HG03378 (cell line): ENCODE measurements around the gene FMO3.

Experiments
- ATAC-seq: cut with Tn5 transposase; IDR thresholded peaks from one replicate; pipeline ENCODE4 v1.9.1; 2021; ENCODE audit warnings: mild to moderate bottlenecking, moderate library complexity; ENCODE audit not compliant: unreplicated experiment

Gene FMO3

GRCh38 chr1:171115280-171115897 lies 24.7 kb downstream of the FMO3 start:
- no peak for ATAC-seq

DNA sequence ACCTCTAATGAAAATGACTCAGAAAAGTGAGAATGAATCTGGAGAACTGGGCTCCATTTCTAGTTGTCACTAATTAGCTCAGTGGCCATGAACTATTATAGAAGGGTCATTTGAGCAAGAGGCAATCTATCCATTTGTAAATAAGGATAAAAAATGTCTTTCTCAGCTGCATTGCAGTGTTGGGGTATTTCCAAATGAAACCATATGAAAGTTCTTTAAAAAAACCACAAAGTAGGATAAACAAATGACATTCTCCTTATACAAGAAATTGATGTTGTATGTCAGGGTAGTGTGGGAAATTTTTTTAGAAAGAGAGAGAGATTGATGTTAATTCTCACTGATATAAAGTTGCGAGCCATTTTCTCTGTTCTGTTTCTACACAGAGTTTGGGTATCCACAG lies 26.0 kb downstream of the FMO3 start:
- ATAC-seq = no peak

DNA sequence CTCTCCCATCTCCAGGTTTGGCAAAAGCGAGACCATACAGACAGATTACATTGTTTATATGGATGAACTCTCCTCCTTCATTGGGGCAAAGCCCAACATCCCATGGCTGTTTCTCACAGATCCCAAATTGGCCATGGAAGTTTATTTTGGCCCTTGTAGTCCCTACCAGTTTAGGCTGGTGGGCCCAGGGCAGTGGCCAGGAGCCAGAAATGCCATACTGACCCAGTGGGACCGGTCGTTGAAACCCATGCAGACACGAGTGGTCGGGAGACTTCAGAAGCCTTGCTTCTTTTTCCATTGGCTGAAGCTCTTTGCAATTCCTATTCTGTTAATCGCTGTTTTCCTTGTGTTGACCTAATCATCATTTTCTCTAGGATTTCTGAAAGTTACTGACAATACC lies 26.4 kb downstream of the FMO3 start:
- ATAC-seq = no peak

DNA sequence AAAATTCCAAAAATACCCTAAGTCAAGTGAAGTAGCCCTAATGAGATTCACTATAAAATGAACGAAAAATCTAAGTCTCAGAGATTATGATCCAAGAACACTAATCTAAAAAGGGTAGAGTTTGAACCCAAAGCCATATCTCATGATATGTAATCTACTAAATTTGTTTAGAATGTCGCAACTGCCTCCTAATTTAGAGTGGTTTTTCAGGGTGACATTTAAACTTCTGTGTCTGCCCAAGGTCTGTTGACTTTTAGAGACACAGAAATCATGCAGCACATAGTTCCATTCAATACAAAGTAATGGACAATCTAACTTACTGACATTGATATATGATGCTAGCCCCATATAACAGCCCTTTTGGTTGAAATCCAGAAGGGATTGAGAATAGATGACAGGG lies 28.9 kb downstream of the FMO3 start:
- ATAC-seq = no peak

- ATAC-seq = no peak
Observed at GRCh38 chr1:171122299-171122698, 31.6 kb downstream of the FMO3 start.

- ATAC-seq = no peak
Observed at GRCh38 chr1:171122893-171123292, 32.2 kb downstream of the FMO3 start.

GRCh38 chr1:171126504-171126903 lies 35.8 kb downstream of the FMO3 start:
- ATAC-seq = no peak

DNA sequence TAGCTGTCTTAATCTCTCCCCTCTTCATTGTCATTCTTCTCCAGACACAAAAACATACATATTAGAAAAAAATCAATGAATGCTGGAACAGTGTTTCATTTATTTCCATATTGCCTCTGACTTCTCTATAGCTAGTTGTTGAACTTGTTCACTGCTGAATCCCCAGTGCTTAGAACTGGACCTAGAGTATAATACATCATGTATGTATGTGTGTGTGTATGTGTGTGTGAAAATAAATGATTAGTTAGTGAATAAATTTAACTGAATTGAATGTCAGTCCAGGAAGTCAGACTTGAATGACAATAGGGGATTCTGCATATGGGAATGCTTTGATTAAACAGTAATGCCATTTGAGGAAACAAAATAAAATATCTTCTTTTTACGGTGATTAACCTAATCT lies 36.4 kb downstream of the FMO3 start:
- ATAC-seq = no peak

GRCh38 chr1:171127501-171127900 lies 36.8 kb downstream of the FMO3 start:
- ATAC-seq = no peak

- no peak for ATAC-seq
Observed at GRCh38 chr1:171128463-171128862, 37.8 kb downstream of the FMO3 start.

GRCh38 chr1:171134204-171134923 lies 43.7 kb downstream of the FMO3 start:
- no peak for ATAC-seq

DNA sequence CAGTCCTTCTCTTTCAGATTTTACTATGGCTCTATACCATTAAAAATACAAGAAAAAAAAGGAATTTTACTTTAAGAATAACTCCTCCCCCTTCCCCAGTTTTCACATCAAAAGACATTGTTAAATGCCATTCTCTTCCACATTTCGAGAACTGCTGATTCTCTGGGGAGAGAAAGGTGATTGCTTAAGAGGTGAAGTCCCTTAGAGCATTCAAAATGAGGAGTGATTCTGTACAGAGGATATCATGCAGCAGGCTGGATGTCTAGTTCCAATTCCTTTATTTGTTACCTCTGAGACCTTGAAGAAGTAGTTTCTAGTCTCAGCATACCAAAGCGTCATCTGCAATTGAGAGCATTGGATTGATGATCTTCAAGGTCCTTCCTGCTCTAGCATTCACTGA lies 46.9 kb downstream of the FMO3 start:
- no peak for ATAC-seq

- no peak for ATAC-seq
Observed at GRCh38 chr1:171138980-171139379, 48.3 kb downstream of the FMO3 start.

GRCh38 chr1:171139890-171140289 lies 49.2 kb downstream of the FMO3 start:
- ATAC-seq = no peak

DNA sequence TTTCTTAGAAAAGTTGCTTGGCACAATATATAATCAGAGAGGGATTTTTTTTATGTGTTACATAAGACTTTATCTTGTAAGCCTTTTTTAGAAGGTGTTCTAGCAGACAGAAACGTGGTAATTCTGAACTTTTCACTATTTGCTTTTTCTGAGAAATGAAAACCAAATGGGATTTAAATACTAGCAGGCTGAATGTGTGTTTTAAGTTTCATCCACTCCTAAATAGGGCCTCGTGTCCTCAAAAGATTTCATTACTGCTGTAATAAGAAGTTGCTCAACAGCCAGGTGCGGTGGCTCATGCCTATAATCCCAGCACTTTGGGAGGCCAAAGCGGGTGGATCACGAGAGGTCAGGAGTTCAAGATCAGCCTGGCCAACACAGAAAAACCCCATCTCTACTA lies 49.7 kb downstream of the FMO3 start:
- ATAC-seq = no peak

DNA sequence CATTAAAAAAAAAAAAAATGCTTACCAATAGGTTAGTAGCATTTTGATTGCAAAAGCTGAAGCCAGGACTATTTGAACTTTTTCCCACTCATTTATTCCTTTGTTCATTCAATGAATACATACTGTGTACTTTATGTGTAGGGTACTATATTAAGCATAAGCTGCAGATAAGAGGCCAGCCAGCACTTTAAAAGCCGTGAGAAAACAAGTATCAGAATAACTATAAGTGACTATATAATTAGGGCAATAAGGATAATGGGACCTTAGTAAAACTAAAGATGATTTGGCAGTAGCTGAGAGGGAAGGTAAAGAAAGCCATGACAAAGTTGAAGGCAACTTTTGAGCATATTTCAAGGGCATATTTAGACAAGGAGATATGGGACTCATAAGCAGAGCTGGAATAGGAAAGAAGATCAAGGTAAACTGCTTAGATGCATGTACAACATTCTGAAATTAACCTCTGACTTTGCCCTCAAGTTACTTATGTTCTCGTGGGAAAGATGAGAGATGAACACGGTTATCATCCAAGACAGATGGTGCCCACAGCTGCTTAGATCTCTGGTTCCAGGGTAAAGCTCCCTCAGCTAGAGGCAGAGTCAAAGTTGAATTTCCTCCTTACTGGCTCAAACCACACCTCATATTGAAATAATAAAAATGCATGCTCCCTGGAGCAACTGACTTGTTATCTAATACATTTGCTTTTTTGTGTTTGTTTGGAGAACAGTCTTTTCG lies 50.4 kb downstream of the FMO3 start:
- no peak for ATAC-seq

- ATAC-seq = no peak
Observed at GRCh38 chr1:171141688-171142415, 51.1 kb downstream of the FMO3 start.

GRCh38 chr1:171142416-171143385 lies 52.0 kb downstream of the FMO3 start:
- ATAC-seq = no peak

DNA sequence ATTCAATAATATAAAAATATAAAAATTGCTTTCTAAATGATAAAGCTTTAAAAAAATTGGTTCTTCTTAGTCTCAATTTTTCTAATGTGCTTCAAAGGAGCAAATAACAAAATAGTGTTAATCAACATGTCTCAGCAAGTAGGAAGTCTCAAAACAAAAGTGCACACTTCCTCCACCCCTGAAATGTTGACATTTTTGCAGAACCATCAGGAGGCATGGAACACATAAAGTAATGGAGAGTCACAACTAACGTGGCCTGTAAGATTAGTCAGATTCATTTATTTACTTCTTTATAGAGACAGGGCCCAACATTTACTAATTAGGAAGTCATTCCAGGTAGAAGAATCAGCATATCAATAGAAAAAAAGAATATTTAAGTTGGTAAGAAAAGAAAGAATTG lies 59.5 kb downstream of the FMO3 start:
- no peak for ATAC-seq

DNA sequence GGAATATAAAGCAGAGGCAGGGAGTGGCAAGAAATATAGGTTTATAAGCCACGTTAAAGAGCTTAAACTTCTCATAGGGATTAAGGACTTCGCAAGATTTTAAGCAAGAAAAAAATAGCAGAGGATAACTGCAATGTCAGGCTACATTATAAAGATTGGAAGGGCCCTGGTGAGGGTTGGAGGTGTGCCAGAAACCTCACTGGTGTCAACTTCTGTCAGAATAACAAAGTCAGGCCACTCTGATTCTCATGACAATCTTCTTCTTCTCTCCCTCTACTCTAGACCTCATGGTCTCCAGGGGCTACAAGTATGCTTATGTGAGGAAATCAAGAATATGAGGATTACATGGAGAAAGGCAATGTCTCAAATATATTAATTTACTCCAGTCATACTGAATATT lies 61.8 kb downstream of the FMO3 start:
- ATAC-seq = no peak
